Measurements from ENCODE around the gene SPATA16. TPM values are rescaled to one million over a fixed set of nuclear protein-coding genes. Genes with fewer than 3 reads are reported as not detected.

Gene SPATA16
- total and polyA plus RNA-seq, 2 experiments from 2014 or later = not detected

- Mint-ChIP-seq H3K4me3 (no peak overlapping the region), H3K36me3 (ENCODE audit: low read depth) (no peaks in the 10 kb centered on the region), H3K27ac (no peak overlapping the region), H3K4me1 (no peaks in the 10 kb centered on the region), H3K27me3 (ENCODE audit: insufficient read depth, low read depth, poor library complexity) (no peaks in the 10 kb centered on the region), H3K9me3 (no peaks in the 10 kb centered on the region)
- Histone ChIP-seq H3K36me3 (ENCODE audit: insufficient read depth) (no peaks in the 10 kb centered on the region), H3K4me3 (no peak overlapping the region), H3K4me1 (ENCODE audit: insufficient read depth) (peaks cover 14% of the 10 kb centered on the region; the same call in 1 of the 2 replicates), H2AFZ (no peak overlapping the region), H4K20me1 (replicated peaks; ENCODE audit: insufficient read depth) (no peaks in the 10 kb centered on the region), H3K79me2 (replicated peaks; ENCODE audit: insufficient read depth) (no peaks in the 10 kb centered on the region), H3K27ac (ENCODE audit: low read depth) (no peak overlapping the region), H3F3A (replicated peaks; ENCODE audit: low read depth) (no peaks in the 10 kb centered on the region), H3K4me2 (no peak overlapping the region), H3K27me3 (ENCODE audit: insufficient read depth) (no peaks in the 10 kb centered on the region), H3K9me2 (ENCODE audit: insufficient read depth) (no peaks in the 10 kb centered on the region)
- DNase-seq (ENCODE audit: low spot score) = no peak
- no peak for ATAC-seq
- TF ChIP-seq NANOG (IDR thresholded peaks at IDR 0.05; ENCODE audit: borderline replicate concordance) (no peak), EZH2 (IDR thresholded peaks at IDR 0.05; ENCODE audit: low read depth, unreplicated experiment) (no peak), ZNF462 (CRISPR knock-in tag; IDR thresholded peaks at IDR 0.05) (no peak), CREB1 (CRISPR knock-in tag; IDR thresholded peaks at IDR 0.05; ENCODE audit: low read depth) (no peak), REST (IDR thresholded peaks at IDR 0.05; ENCODE audit: unreplicated experiment) (no peak), POLR2AphosphoS5 (IDR thresholded peaks at IDR 0.05; ENCODE audit: low read depth) (no peak), JUNB (IDR thresholded peaks at IDR 0.05; ENCODE audit: unreplicated experiment) (no peak), EZH2phosphoT487 (IDR thresholded peaks at IDR 0.05; ENCODE audit: unreplicated experiment) (no peak), ZNF114 (CRISPR knock-in tag; IDR thresholded peaks at IDR 0.05) (no peak), STAT1 (IDR thresholded peaks at IDR 0.05; ENCODE audit: unreplicated experiment) (no peak), CTCF (conservative IDR thresholded peaks at IDR 0.05; ENCODE audit: low read depth in 2 of 2) (no peak), ZNF331 (CRISPR knock-in tag; IDR thresholded peaks at IDR 0.05; ENCODE audit: low read depth) (no peak)
Measured at GRCh38 chr3:172848910-172849309, 292.1 kb downstream of the SPATA16 start.
